Measurements from ENCODE around the gene FAM20A.

DNA sequence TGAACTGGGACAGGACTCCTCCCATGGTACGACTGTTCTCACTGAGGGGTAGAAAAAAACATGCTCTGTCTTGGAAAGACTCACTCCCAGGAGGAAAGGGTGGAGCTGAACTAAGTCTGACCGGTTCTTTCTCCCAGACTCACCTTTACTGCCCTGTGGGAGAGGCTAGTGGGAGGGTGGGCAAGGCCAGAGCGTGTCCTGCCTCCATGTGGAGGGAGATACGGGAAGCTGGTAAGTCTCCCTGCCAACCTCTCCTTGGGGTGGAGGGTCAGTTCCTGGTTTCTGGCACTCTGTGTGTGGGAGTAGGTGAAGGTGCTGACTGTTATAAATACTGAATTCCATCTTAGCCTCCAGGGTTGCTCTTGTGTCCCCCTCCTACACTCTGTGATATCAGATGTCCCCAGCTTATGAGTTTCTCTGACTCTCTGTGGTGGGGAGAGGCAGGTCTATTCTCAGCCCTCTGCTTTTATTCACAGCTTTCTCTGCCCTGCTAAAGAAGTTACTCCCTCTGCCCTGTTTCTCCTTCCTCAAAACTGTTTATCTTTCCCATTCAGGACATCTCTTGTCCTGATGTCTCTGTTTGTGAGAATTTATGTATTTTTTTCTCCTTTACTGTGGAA lies 26.9 kb upstream of the FAM20A start:
- TF ChIP-seq, protein P1, sequence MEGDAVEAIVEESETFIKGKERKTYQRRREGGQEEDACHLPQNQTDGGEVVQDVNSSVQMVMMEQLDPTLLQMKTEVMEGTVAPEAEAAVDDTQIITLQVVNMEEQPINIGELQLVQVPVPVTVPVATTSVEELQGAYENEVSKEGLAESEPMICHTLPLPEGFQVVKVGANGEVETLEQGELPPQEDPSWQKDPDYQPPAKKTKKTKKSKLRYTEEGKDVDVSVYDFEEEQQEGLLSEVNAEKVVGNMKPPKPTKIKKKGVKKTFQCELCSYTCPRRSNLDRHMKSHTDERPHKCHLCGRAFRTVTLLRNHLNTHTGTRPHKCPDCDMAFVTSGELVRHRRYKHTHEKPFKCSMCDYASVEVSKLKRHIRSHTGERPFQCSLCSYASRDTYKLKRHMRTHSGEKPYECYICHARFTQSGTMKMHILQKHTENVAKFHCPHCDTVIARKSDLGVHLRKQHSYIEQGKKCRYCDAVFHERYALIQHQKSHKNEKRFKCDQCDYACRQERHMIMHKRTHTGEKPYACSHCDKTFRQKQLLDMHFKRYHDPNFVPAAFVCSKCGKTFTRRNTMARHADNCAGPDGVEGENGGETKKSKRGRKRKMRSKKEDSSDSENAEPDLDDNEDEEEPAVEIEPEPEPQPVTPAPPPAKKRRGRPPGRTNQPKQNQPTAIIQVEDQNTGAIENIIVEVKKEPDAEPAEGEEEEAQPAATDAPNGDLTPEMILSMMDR (conservative IDR thresholded peaks at IDR 0.05 in 1 of 2, IDR thresholded peaks at IDR 0.05 in 1 of 2; ENCODE audit: extremely low read depth in 1 of 2, insufficient read depth in 1 of 2, low read depth in 1 of 2, low read length in 2 of 2): no peak
- TF ChIP-seq EZH2 (IDR thresholded peaks at IDR 0.05; ENCODE audit: borderline replicate concordance, low read length): no peak

Measured in mammary epithelial cell (primary cell).